LNCaP clone FGC (cell line): ENCODE measurements around the gene GLB1L3.

Experiments
- DNase-seq: peaks from one replicate; pipeline ENCODE4 v3.0.0-alpha.2; 2011; ENCODE audit warnings: low read depth
- H3K4me3 ChIP-seq: 2 replicates; pipeline ENCODE4 v1.5.1; 2011; ENCODE audit warnings: mild to moderate bottlenecking, low read depth, low read length, control low read depth
- TF ChIP-seq, protein P1 (sequence below): IDR thresholded peaks from 2 replicates; pipeline ENCODE4 v1.5.1; 2012; ENCODE audit warnings: mild to moderate bottlenecking; ENCODE audit not compliant: control insufficient read depth, insufficient read depth; ENCODE audit errors: extremely low read depth

GLB1L3 gene

DNA sequence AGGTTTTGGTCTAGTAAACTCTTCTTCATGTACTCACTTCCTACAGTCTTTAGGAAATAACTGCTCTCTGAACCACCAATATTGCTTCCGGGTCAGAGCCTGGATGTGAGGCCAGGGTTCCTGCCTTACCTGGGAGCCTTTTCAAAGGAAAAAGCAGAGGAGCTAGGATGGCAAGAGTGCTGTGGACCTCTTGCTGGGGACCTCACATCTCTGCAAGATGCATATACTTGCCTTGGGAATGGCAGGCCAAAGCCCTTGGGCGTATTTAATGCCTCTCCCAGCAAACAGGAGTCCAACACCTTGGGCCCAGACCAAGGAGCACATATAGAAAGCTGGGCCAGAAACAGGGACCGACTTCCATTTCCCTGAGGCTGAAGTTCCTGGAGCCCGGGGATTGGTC lies 60.9 kb downstream of the GLB1L3 start:
- TF ChIP-seq, protein P1, sequence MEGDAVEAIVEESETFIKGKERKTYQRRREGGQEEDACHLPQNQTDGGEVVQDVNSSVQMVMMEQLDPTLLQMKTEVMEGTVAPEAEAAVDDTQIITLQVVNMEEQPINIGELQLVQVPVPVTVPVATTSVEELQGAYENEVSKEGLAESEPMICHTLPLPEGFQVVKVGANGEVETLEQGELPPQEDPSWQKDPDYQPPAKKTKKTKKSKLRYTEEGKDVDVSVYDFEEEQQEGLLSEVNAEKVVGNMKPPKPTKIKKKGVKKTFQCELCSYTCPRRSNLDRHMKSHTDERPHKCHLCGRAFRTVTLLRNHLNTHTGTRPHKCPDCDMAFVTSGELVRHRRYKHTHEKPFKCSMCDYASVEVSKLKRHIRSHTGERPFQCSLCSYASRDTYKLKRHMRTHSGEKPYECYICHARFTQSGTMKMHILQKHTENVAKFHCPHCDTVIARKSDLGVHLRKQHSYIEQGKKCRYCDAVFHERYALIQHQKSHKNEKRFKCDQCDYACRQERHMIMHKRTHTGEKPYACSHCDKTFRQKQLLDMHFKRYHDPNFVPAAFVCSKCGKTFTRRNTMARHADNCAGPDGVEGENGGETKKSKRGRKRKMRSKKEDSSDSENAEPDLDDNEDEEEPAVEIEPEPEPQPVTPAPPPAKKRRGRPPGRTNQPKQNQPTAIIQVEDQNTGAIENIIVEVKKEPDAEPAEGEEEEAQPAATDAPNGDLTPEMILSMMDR = no peak
- H3K4me3 ChIP-seq = no peak overlapping the region
- DNase-seq = no peak

- H3K4me3 ChIP-seq = no peak overlapping the region
- no peak for DNase-seq
- TF ChIP-seq, protein P1 = no peak
These were observed 61.9 kb downstream of the GLB1L3 start for GRCh38 chr11:134338068-134338467.

DNA sequence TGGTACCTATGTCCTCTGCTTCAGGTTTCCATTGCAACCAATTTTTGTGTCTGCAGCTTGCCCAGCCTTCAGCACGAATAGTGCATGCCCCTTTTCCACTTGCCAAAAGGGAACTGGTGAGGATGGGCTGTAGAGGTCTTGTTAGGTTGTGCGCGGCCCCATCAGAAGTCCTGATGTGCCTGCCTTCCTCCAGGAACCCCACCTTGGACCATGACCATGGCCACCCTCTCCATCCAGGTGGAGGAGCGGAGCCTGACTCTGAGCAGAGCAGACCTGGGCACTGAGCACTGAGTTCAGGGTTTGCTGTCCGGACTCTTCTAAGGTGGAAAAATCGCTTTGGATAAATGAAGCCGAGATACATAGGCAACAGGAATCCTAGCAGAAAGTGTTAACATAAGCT lies 62.5 kb downstream of the GLB1L3 start:
- TF ChIP-seq, protein P1 = no peak
- DNase-seq = no peak

GRCh38 chr11:134339756-134340155 lies 63.6 kb downstream of the GLB1L3 start:
- TF ChIP-seq, protein P1 = no peak
- no peak for DNase-seq
- H3K4me3 ChIP-seq = no peak overlapping the region

More for the DNA sequence above, 62.5 kb downstream of the GLB1L3 start:
- H3K4me3 ChIP-seq = no peak overlapping the region

GRCh38 chr11:134340354-134340964 lies 64.3 kb downstream of the GLB1L3 start:
- TF ChIP-seq, protein P1 = no peak
- no peak overlapping the region for H3K4me3 ChIP-seq
- DNase-seq = no peak

GRCh38 chr11:134341805-134342571 lies 65.8 kb downstream of the GLB1L3 start:
- no peak overlapping the region for H3K4me3 ChIP-seq
- TF ChIP-seq, protein P1 = no peak
- no peak for DNase-seq
